H1 (cell line): ENCODE data around the gene FBN2. TPM values are rescaled to one million over a fixed set of nuclear protein-coding genes. Genes with fewer than 3 reads are reported as not detected.

ENCODE experiments used
- CTCF ChIA-PET: fragments of 300-600 bp; sonication (Branson Sonifier 250); formaldehyde crosslinking; loops from one replicate; lab custom pipeline; 2021; ENCODE audit not compliant: partially characterized antibody; lab: Charles Lee
- POLR2A ChIA-PET: fragments of 300-600 bp; sonication (Branson Sonifier 250); formaldehyde crosslinking; loops from one replicate; lab custom pipeline; 2021; ENCODE audit warnings: inconsistent platforms; ENCODE audit not compliant: partially characterized antibody; lab: Charles Lee
- DNase-seq, 2 experiments: peaks; one replicate each; pipeline versions ENCODE4 v3.0.0 to v3.0.0-alpha.2; 2010 to 2022; ENCODE audit warnings: low spot score in 2 of 2, low read depth in 1 of 2, mixed read lengths in 1 of 2
- FAIRE-seq: peaks from 2 replicates; lab custom pipeline; 2011; peaks lifted over from hg19 to GRCh38; lab: Jason Lieb, UNC
- H2AFZ ChIP-seq: 2 replicates; pipeline ENCODE4 v1.8.1; 2012; ENCODE audit warnings: low read length, inconsistent platforms
- H2AK5ac ChIP-seq: 2 replicates; pipeline ENCODE4 v1.6.1; 2013; ENCODE audit warnings: low read depth, low read length
- H2BK120ac ChIP-seq: replicated peaks from 2 replicates; pipeline ENCODE3; 2013; ENCODE audit warnings: low read depth, low read length, inconsistent platforms
- H2BK12ac ChIP-seq: 2 replicates; pipeline ENCODE4 v1.6.1; 2013; ENCODE audit warnings: low read depth, low read length
- H2BK15ac ChIP-seq: 2 replicates; pipeline ENCODE4 v1.6.1; 2013; ENCODE audit warnings: low read length
- H2BK20ac ChIP-seq: 2 replicates; pipeline ENCODE4 v1.6.1; 2013; ENCODE audit warnings: low read length
- H2BK5ac ChIP-seq: 2 replicates; pipeline ENCODE4 v1.6.1; 2013; ENCODE audit warnings: low read depth, low read length
- H3K14ac ChIP-seq: 2 replicates; pipeline ENCODE4 v1.6.1; 2013; ENCODE audit warnings: inconsistent platforms; ENCODE audit not compliant: insufficient read length
- H3K18ac ChIP-seq: 2 replicates; pipeline ENCODE4 v1.6.1; 2013; ENCODE audit warnings: low read length; ENCODE audit errors: extremely low read depth
- H3K23ac ChIP-seq: 2 replicates; pipeline ENCODE4 v1.6.1; 2013; ENCODE audit warnings: inconsistent platforms; ENCODE audit not compliant: insufficient read length
- H3K23me2 ChIP-seq: 2 replicates; pipeline ENCODE4 v1.6.1; 2013; ENCODE audit warnings: low read depth, low read length
- H3K27ac ChIP-seq: 2 replicates; pipeline ENCODE4 v1.6.1; 2011; ENCODE audit warnings: low read depth, low read length, inconsistent platforms
- H3K27me3 ChIP-seq, 4 experiments: replicated peaks in 1 of 4; 1 replicate in 1 of 4; 2 replicates in 3 of 4; pipeline versions ENCODE4 v1.6.1 to v1.8.1; 2011 to 2013; ENCODE audit warnings: low read length in 3 of 4, mild to moderate bottlenecking in 3 of 4, inconsistent platforms in 2 of 4, mixed read lengths in 2 of 4, moderate library complexity in 1 of 4; ENCODE audit not compliant: control insufficient read depth in 3 of 4, insufficient read depth in 3 of 4; ENCODE audit errors: extremely low read depth in 1 of 4
- H3K36me3 ChIP-seq, 4 experiments: 2 replicates each; pipeline versions ENCODE4 v1.6.1 to v1.8.1; 2011 to 2013; ENCODE audit warnings: mild to moderate bottlenecking in 4 of 4, low read length in 3 of 4, moderate library complexity in 2 of 4, control low read depth in 1 of 4, inconsistent platforms in 1 of 4; ENCODE audit not compliant: insufficient read depth in 4 of 4, control insufficient read depth in 2 of 4
- H3K4ac ChIP-seq: replicated peaks from 2 replicates; pipeline ENCODE3; 2013; ENCODE audit warnings: low read length, low read depth, mixed read lengths, inconsistent platforms; ENCODE audit not compliant: insufficient read length
- H3K4me1 ChIP-seq, 4 experiments: replicated peaks in 1 of 4; 1 replicate in 1 of 4; 2 replicates in 3 of 4; pipeline versions ENCODE4 v1.6.1 to v1.8.1; 2011 to 2013; ENCODE audit warnings: low read length in 3 of 4, inconsistent platforms in 2 of 4, mixed read lengths in 1 of 4; ENCODE audit not compliant: insufficient read depth in 4 of 4, control insufficient read depth in 3 of 4
- H3K4me2 ChIP-seq, 2 experiments: 2 replicates each; pipeline versions ENCODE4 v1.6.1 to v1.8.1; 2011 to 2013; ENCODE audit warnings: low read depth in 2 of 2, low read length in 2 of 2, control low read depth in 1 of 2, inconsistent platforms in 1 of 2, mild to moderate bottlenecking in 1 of 2; ENCODE audit not compliant: insufficient read depth in 1 of 2
- H3K4me3 ChIP-seq, 4 experiments: fragments of 200-600, 300-600 bp in 1 of 4; sonication (generic), shearing (Covaris generic), sonication (Bioruptor Twin) in 1 of 4; 2 replicates each; pipeline versions ENCODE4 v1.5.1 to v1.8.1; 2011 to 2016; ENCODE audit warnings: low read length in 4 of 4, low read depth in 3 of 4, control low read depth in 2 of 4, inconsistent platforms in 2 of 4, mild to moderate bottlenecking in 2 of 4, mixed read lengths in 1 of 4, moderate library complexity in 1 of 4; ENCODE audit not compliant: insufficient read depth in 2 of 4; ENCODE audit errors: extremely low read depth in 1 of 4
- H3K56ac ChIP-seq: replicated peaks from 2 replicates; pipeline ENCODE3; 2013; ENCODE audit warnings: low read depth, mild to moderate bottlenecking, mixed read lengths, low read length, inconsistent platforms; ENCODE audit not compliant: insufficient read length
- H3K79me1 ChIP-seq: 2 replicates; pipeline ENCODE4 v1.6.1; 2013; ENCODE audit warnings: low read depth, low read length, control low read depth
- H3K79me2 ChIP-seq, 2 experiments: 2 replicates each; pipeline versions ENCODE4 v1.6.1 to v1.8.1; 2012 to 2013; ENCODE audit warnings: low read length in 2 of 2, mild to moderate bottlenecking in 2 of 2, inconsistent platforms in 1 of 2; ENCODE audit not compliant: insufficient read depth in 2 of 2, control insufficient read depth in 1 of 2
- H3K9ac ChIP-seq, 4 experiments: replicated peaks in 1 of 4; 1 replicate in 1 of 4; 2 replicates in 3 of 4; pipeline versions ENCODE4 v1.6.1 to v1.8.1; 2011 to 2013; ENCODE audit warnings: low read depth in 3 of 4, low read length in 3 of 4, control low read depth in 2 of 4, mild to moderate bottlenecking in 2 of 4, moderate library complexity in 2 of 4, inconsistent platforms in 1 of 4; ENCODE audit errors: extremely low read depth in 1 of 4
- H3K9me3 ChIP-seq, 2 experiments: 2 replicates each; pipeline versions ENCODE4 v1.6.1 to v1.8.1; 2012 to 2013; ENCODE audit warnings: mild to moderate bottlenecking in 2 of 2, moderate library complexity in 2 of 2, control low read depth in 1 of 2, inconsistent platforms in 1 of 2, low read depth in 1 of 2, low read length in 1 of 2, mixed read lengths in 1 of 2; ENCODE audit not compliant: insufficient read depth in 2 of 2
- H4K20me1 ChIP-seq, 2 experiments: replicated peaks in 1 of 2; 2 replicates each; pipeline versions ENCODE3 to v1.8.1; 2011 to 2013; ENCODE audit warnings: inconsistent platforms in 2 of 2, low read length in 2 of 2, mild to moderate bottlenecking in 1 of 2; ENCODE audit not compliant: insufficient read depth in 2 of 2, control insufficient read depth in 1 of 2
- H4K5ac ChIP-seq: 2 replicates; pipeline ENCODE4 v1.6.1; 2013; ENCODE audit warnings: low read length, low read depth, mixed read lengths, inconsistent platforms; ENCODE audit not compliant: insufficient read length
- H4K8ac ChIP-seq: 2 replicates; pipeline ENCODE4 v1.8.0; 2013; ENCODE audit warnings: mild to moderate bottlenecking, moderate library complexity, low read length, inconsistent platforms; ENCODE audit not compliant: insufficient read depth; ENCODE audit errors: extremely low read depth
- H4K91ac ChIP-seq: replicated peaks from 2 replicates; pipeline ENCODE3; 2013; ENCODE audit warnings: low read length, mixed read lengths, inconsistent platforms; ENCODE audit not compliant: insufficient read length
- CBX5 ChIP-seq: fragments of 300-800, 300-1000 bp; sonication (generic); IDR thresholded peaks from 2 replicates; pipeline ENCODE4 v1.7.1; 2016; ENCODE audit warnings: antibody characterized with exemption, low read length, low read depth
- TBP ChIP-seq: IDR thresholded peaks from 2 replicates; pipeline ENCODE4 v1.6.1; 2011; ENCODE audit warnings: low read depth, low read length, improper control_type of control experiment
- ZNF274 ChIP-seq: IDR thresholded peaks from 2 replicates; pipeline ENCODE4 v1.7.0; 2012; ENCODE audit warnings: low read length, borderline replicate concordance; ENCODE audit errors: extremely low read depth
- polyA plus RNA-seq, 7 experiments: library from polyadenylated mRNA; depleted of rRNA in 3 of 7; stranded (reverse) in 5 of 7; unstranded in 2 of 7; fragments of >200 nt in 5 of 7; fragments of 200-250 nt in 2 of 7; gene quantifications; 1 replicate in 5 of 7; 2 replicates in 1 of 7; 4 replicates in 1 of 7; pipeline versions ENCODE4 v1.2.1 to v1.2.3, GENCODE V29; 2011 to 2013; ENCODE audit warnings: missing spikeins in 2 of 7, mixed read lengths in 2 of 7
- total RNA-seq: library from RNA; stranded (reverse); fragmentation: NEBNext Ultra II Directional; extraction: Animal tissue kit (Norgen Biotek cat#: 25700); gene quantifications from 2 replicates; pipeline ENCODE4 v1.2.1, GENCODE V29; 2021

Gene FBN2
- total and polyA plus RNA-seq, 2 of the 8 experiments (the other 6 are each of a cell fraction or from before 2014, with no cell fraction given) = 14.1 to 16.3 TPM

- no peak overlapping the region for H3K4me3 ChIP-seq
- TF ChIP-seq ZNF274 (no peak), CBX5 (no peak), TBP (no peak)
- H3K27me3 ChIP-seq = no peaks in the 10 kb centered on the region
- DNase-seq = no peak
- H3K9ac ChIP-seq = no peak overlapping the region
- no peak overlapping the region for H4K91ac ChIP-seq
- no peaks in the 10 kb centered on the region for H3K23me2 ChIP-seq
- H2BK12ac ChIP-seq = no peak overlapping the region
- CTCF ChIA-PET = no interaction called here
- no peak overlapping the region for H3K27ac ChIP-seq
- POLR2A ChIA-PET = no interaction called here
- no peak overlapping the region for H2BK15ac ChIP-seq
- no peak overlapping the region for H3K14ac ChIP-seq
- H2AK5ac ChIP-seq = no peak overlapping the region
- no peak overlapping the region for H3K56ac ChIP-seq
- no peak overlapping the region for H2BK120ac ChIP-seq
- no peak overlapping the region for H4K8ac ChIP-seq
- H2BK5ac ChIP-seq = no peak overlapping the region
- H3K18ac ChIP-seq = no peak overlapping the region
- no peaks in the 10 kb centered on the region for H3K79me2 ChIP-seq
- H2AFZ ChIP-seq = no peak overlapping the region
- no peak overlapping the region for H3K4ac ChIP-seq
- no peak overlapping the region for H3K23ac ChIP-seq
- no peak overlapping the region for H4K5ac ChIP-seq
- no peak overlapping the region for H3K4me2 ChIP-seq
- peaks cover 0 to 5% (median 2%) of the 10 kb centered on the region in 4 experiments; a peak in 4 of 7 replicates for H3K4me1 ChIP-seq
- H3K9me3 ChIP-seq = peaks cover 0 to 4% of the 10 kb centered on the region in 2 experiments; a peak in 1 of 4 replicates
- H3K79me1 ChIP-seq = no peaks in the 10 kb centered on the region
- no peaks in the 10 kb centered on the region for H3K36me3 ChIP-seq
- no peak overlapping the region for H2BK20ac ChIP-seq
- H4K20me1 ChIP-seq = no peaks in the 10 kb centered on the region
- no peak for FAIRE-seq
Measured at GRCh38 chr5:128549496-128549895, 11.5 kb upstream of the FBN2 start.
